HG02870 (cell line): ENCODE results near the gene USP31.
"Not testable (repeated sequence)": the region's sequence is repeated elsewhere in the genome, so short reads cannot be mapped to it uniquely, and the experiment has no call there.

Source experiments
- ATAC-seq: cut with Tn5 transposase; IDR thresholded peaks from one replicate; pipeline ENCODE4 v1.9.1; 2021; ENCODE audit warnings: mild to moderate bottlenecking, moderate library complexity; ENCODE audit not compliant: unreplicated experiment

USP31 gene

GRCh38 chr16:23104032-23104955, 45.0 kb downstream of the USP31 start:
- no peak for ATAC-seq

- no peak for ATAC-seq
These were observed 45.6 kb downstream of the USP31 start for GRCh38 chr16:23103603-23104002.

- ATAC-seq = no peak
These were observed 48.2 kb downstream of the USP31 start for GRCh38 chr16:23101012-23101550.

- ATAC-seq = not testable (repeated sequence)
These were observed 52.8 kb downstream of the USP31 start for GRCh38 chr16:23096450-23096849.

GRCh38 chr16:23094136-23094535, 55.1 kb downstream of the USP31 start:
- ATAC-seq = not testable (repeated sequence)

GRCh38 chr16:23092801-23093117, 56.5 kb downstream of the USP31 start:
- no peak for ATAC-seq

GRCh38 chr16:23092072-23092800, 57.0 kb downstream of the USP31 start:
- ATAC-seq = no peak

GRCh38 chr16:23089111-23089510, 60.1 kb downstream of the USP31 start:
- ATAC-seq = no peak

- no peak for ATAC-seq
These were observed 61.2 kb downstream of the USP31 start for GRCh38 chr16:23088018-23088417.

- no peak for ATAC-seq
These were observed 63.3 kb downstream of the USP31 start for GRCh38 chr16:23085949-23086348.

- ATAC-seq = no peak
These were observed 67.0 kb downstream of the USP31 start for GRCh38 chr16:23082161-23082788.

- no peak for ATAC-seq
These were observed 67.6 kb downstream of the USP31 start for GRCh38 chr16:23081675-23082119.

GRCh38 chr16:23080747-23081146, 68.5 kb downstream of the USP31 start:
- no peak for ATAC-seq

- no peak for ATAC-seq
These were observed 68.9 kb downstream of the USP31 start for GRCh38 chr16:23080329-23080728.

- ATAC-seq = no peak
These were observed 69.5 kb downstream of the USP31 start for GRCh38 chr16:23079675-23080301.

GRCh38 chr16:23074423-23074822, 74.8 kb downstream of the USP31 start:
- ATAC-seq = no peak

GRCh38 chr16:23072769-23073549, 76.3 kb downstream of the USP31 start:
- ATAC-seq = no peak

GRCh38 chr16:23072084-23072599, 77.1 kb downstream of the USP31 start:
- no peak for ATAC-seq

- ATAC-seq = no peak
These were observed 77.8 kb downstream of the USP31 start for GRCh38 chr16:23071196-23072083.
